ENCODE measurements around the gene CPNE8.

The CPNE8 gene

DNA sequence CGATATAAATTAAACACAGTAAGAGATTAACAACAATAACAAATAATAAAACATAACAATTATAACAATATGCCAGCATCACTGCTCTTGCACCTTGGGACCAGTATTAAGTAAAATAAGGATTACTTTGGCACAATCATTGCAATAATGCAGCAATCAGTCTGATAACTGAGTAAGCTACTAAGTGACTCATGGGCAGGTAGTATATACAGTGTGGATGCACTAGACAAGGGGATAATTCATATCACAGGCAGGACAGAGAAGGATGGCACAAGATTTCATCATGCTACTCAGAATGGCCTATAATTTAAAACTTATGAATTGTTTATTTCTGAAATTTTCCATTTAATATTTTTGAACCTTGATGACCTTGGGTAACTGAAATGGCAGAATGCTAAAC lies 298.1 kb downstream of the CPNE8 start:
- no peak for DNase-seq (ENCODE audit: low read depth)
- H3K4me3 ChIP-seq (ENCODE audit: control insufficient read depth, low read depth, low read length) = no peak overlapping the region
- TF ChIP-seq, protein P1, sequence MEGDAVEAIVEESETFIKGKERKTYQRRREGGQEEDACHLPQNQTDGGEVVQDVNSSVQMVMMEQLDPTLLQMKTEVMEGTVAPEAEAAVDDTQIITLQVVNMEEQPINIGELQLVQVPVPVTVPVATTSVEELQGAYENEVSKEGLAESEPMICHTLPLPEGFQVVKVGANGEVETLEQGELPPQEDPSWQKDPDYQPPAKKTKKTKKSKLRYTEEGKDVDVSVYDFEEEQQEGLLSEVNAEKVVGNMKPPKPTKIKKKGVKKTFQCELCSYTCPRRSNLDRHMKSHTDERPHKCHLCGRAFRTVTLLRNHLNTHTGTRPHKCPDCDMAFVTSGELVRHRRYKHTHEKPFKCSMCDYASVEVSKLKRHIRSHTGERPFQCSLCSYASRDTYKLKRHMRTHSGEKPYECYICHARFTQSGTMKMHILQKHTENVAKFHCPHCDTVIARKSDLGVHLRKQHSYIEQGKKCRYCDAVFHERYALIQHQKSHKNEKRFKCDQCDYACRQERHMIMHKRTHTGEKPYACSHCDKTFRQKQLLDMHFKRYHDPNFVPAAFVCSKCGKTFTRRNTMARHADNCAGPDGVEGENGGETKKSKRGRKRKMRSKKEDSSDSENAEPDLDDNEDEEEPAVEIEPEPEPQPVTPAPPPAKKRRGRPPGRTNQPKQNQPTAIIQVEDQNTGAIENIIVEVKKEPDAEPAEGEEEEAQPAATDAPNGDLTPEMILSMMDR (IDR thresholded peaks at IDR 0.05; ENCODE audit: control insufficient read depth, insufficient read depth, low read depth, low read length, missing control alignments) = no peak
